H1 (cell line): ENCODE results near the gene MRTFB. TPM values are rescaled to one million over a fixed set of nuclear protein-coding genes. Genes with fewer than 3 reads are reported as not detected.

Experiments
- ASH2L ChIP-seq: fragments of 200-600, 300-600 bp; sonication (generic); IDR thresholded peaks from one replicate; pipeline ENCODE4 v1.7.1; 2017; ENCODE audit warnings: low read length
- CBX8 ChIP-seq: fragments of 300-800, 300-1000 bp; sonication (generic); IDR thresholded peaks from 2 replicates; pipeline ENCODE4 v1.7.1; 2016; ENCODE audit warnings: low read depth, low read length, borderline replicate concordance
- EP300 ChIP-seq, 2 experiments: IDR thresholded peaks; 1 replicate in 1 of 2; 2 replicates in 1 of 2; pipeline ENCODE4 v1.6.1; 2011 to 2012; ENCODE audit warnings: low read depth in 2 of 2, low read length in 2 of 2, mild to moderate bottlenecking in 2 of 2, borderline replicate concordance in 1 of 2, inconsistent platforms in 1 of 2, moderate library complexity in 1 of 2
- FOSL1 ChIP-seq: IDR thresholded peaks from 2 replicates; pipeline ENCODE4 v1.6.1; 2011; ENCODE audit warnings: mild to moderate bottlenecking, low read depth, low read length, moderate library complexity; ENCODE audit not compliant: insufficient read depth
- GABPA ChIP-seq: IDR thresholded peaks from 2 replicates; pipeline ENCODE4 v1.6.1; 2011; ENCODE audit warnings: mild to moderate bottlenecking, low read length, moderate library complexity, borderline replicate concordance; ENCODE audit not compliant: insufficient read depth
- JUN ChIP-seq: IDR thresholded peaks from 2 replicates; pipeline ENCODE4 v1.6.1; 2011; ENCODE audit warnings: low read depth, mild to moderate bottlenecking, improper control_type of control experiment, low read length
- KDM5A ChIP-seq: fragments of 200-600 bp; IDR thresholded peaks from 2 replicates; pipeline ENCODE4 v1.7.1; 2012; ENCODE audit warnings: mild to moderate bottlenecking, low read length, inconsistent platforms, mixed read lengths
- MAFK ChIP-seq: IDR thresholded peaks from 2 replicates; pipeline ENCODE4 v1.6.1; 2012; ENCODE audit warnings: low read depth, mild to moderate bottlenecking, improper control_type of control experiment, low read length
- NRF1 ChIP-seq: IDR thresholded peaks from 2 replicates; pipeline ENCODE4 v1.6.1; 2011; ENCODE audit warnings: mild to moderate bottlenecking, low read depth, low read length, improper control_type of control experiment
- PHF8 ChIP-seq: fragments of 200-600 bp; sonication (generic); conservative IDR thresholded peaks from 2 replicates; pipeline ENCODE4 v1.7.1; 2012; ENCODE audit warnings: low read depth, mild to moderate bottlenecking, inconsistent platforms, low read length, moderate library complexity
- RBBP5 ChIP-seq: IDR thresholded peaks from 2 replicates; pipeline ENCODE4 v1.7.1; 2012; ENCODE audit warnings: low read depth, mild to moderate bottlenecking, inconsistent platforms, low read length, moderate library complexity, borderline replicate concordance
- RNF2 ChIP-seq: fragments of 200-900, 300-1000 bp; sonication (generic); IDR thresholded peaks from 2 replicates; pipeline ENCODE4 v1.7.1; 2016; ENCODE audit warnings: borderline replicate concordance, low read depth, mild to moderate bottlenecking, antibody characterized with exemption, low read length; ENCODE audit not compliant: poor library complexity, severe bottlenecking; ENCODE audit errors: missing control alignments
- RXRA ChIP-seq: IDR thresholded peaks from 2 replicates; pipeline ENCODE4 v1.6.1; 2011; ENCODE audit warnings: low read depth, mild to moderate bottlenecking, low read length, moderate library complexity; ENCODE audit not compliant: insufficient read depth
- SRF ChIP-seq: IDR thresholded peaks from 2 replicates; pipeline ENCODE4 v1.6.1; 2011; ENCODE audit warnings: mild to moderate bottlenecking, low read depth, low read length, moderate library complexity
- TAF7 ChIP-seq: optimal IDR thresholded peaks from 2 replicates; pipeline ENCODE3; 2011; ENCODE audit warnings: low read depth, mild to moderate bottlenecking, inconsistent platforms, low read length, moderate library complexity, borderline replicate concordance
- ZNF274 ChIP-seq: IDR thresholded peaks from 2 replicates; pipeline ENCODE4 v1.7.0; 2012; ENCODE audit warnings: low read length, borderline replicate concordance; ENCODE audit errors: extremely low read depth
- polyA plus RNA-seq, 7 experiments: library from polyadenylated mRNA; depleted of rRNA in 3 of 7; stranded (reverse) in 5 of 7; unstranded in 2 of 7; fragments of >200 nt in 5 of 7; fragments of 200-250 nt in 2 of 7; gene quantifications; 1 replicate in 5 of 7; 2 replicates in 1 of 7; 4 replicates in 1 of 7; pipeline versions ENCODE4 v1.2.1 to v1.2.3, GENCODE V29; 2011 to 2013; ENCODE audit warnings: missing spikeins in 2 of 7, mixed read lengths in 2 of 7
- total RNA-seq: library from RNA; stranded (reverse); fragmentation: NEBNext Ultra II Directional; extraction: Animal tissue kit (Norgen Biotek cat#: 25700); gene quantifications from 2 replicates; pipeline ENCODE4 v1.2.1, GENCODE V29; 2021
- TF ChIP-seq, protein P1 (sequence below): IDR thresholded peaks from 2 replicates; pipeline ENCODE4 v1.6.1; 2012; ENCODE audit warnings: inconsistent platforms
- TF ChIP-seq, protein P2 (sequence below), 3 experiments: IDR thresholded peaks; 1 replicate in 2 of 3; 2 replicates in 1 of 3; pipeline versions ENCODE4 v1.5.1 to v1.6.1; 2011; ENCODE audit warnings: low read length in 3 of 3, mild to moderate bottlenecking in 3 of 3, inconsistent platforms in 2 of 3, low read depth in 1 of 3, moderate library complexity in 1 of 3; ENCODE audit not compliant: insufficient read depth in 1 of 3; ENCODE audit errors: control extremely low read depth in 1 of 3

MRTFB gene
- total and polyA plus RNA-seq, 2 of the 8 experiments (the other 6 are each of a cell fraction or from before 2014, with no cell fraction given), result 13.5 to 34.9 TPM

DNA sequence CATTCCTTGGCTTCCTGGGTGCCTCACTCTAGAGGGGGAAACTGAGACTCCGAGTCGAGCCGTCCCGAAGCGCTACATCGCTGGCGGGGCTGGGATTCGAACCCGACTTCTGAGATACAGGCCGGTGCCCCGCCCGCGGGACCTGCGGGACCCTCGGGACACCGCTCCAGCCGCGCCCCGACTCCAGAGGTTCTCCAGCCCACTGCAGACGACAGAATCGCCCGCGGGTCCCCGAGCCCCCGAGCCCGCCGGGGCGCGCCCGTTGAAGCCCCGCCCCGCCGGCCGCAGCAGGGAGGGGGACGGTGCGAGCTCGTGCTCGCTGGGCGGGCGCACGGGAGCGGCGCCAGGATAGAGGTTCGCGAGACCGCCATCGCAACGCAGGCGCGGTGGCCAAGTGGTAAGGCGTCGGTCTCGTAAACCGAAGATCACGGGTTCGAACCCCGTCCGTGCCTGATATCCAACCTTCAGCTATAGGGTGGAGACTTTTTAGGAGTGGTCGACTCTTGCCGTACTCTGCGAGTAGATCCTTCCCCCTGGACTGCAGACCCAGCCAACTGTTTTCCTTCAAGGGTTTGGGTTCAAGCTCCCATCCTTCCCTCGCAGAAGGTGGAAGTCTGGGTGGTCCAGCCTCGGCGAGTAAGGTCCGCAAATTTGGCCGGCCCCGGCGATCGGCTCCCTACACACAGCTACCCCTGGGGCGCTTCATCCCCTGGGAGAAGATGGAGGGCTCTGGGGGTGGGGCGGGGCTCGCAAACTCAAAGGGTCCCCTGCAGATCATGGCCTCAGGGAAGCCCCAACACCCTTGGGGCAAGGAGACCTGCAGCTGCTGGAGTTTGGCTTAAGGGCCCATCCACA lies 214.6 kb downstream of the MRTFB start (continued):
- TF ChIP-seq RBBP5 (peak; percentile 100), TAF7 (peak; percentile 67), SRF (no peak), MAFK (peak; percentile 61; the same call in 1 of the 2 replicates), GABPA (peak; percentile 45; the same call in 1 of the 2 replicates), ASH2L (peak; percentile 100), RXRA (no peak), ZNF274 (no peak), EP300 (IDR thresholded peaks at IDR 0.05; ENCODE audit: borderline replicate concordance in 1 of 2, low read depth in 2 of 2, low read length in 2 of 2) (no peak; a peak in 1 of 3 replicates), RNF2 (no peak), JUN (no peak), KDM5A (no peak), NRF1 (peak; percentile 57; the same call in 1 of the 2 replicates), FOSL1 (0 out of 2 replicates have a peak, but pooled peaks have one; percentile 31), PHF8 (peak; percentile 50; the same call in 1 of the 2 replicates), CBX8 (no peak)
- TF ChIP-seq, protein P1, sequence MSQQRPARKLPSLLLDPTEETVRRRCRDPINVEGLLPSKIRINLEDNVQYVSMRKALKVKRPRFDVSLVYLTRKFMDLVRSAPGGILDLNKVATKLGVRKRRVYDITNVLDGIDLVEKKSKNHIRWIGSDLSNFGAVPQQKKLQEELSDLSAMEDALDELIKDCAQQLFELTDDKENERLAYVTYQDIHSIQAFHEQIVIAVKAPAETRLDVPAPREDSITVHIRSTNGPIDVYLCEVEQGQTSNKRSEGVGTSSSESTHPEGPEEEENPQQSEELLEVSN, result 0 out of 2 replicates have a peak, but pooled peaks have one; percentile 12
- TF ChIP-seq, protein P2, sequence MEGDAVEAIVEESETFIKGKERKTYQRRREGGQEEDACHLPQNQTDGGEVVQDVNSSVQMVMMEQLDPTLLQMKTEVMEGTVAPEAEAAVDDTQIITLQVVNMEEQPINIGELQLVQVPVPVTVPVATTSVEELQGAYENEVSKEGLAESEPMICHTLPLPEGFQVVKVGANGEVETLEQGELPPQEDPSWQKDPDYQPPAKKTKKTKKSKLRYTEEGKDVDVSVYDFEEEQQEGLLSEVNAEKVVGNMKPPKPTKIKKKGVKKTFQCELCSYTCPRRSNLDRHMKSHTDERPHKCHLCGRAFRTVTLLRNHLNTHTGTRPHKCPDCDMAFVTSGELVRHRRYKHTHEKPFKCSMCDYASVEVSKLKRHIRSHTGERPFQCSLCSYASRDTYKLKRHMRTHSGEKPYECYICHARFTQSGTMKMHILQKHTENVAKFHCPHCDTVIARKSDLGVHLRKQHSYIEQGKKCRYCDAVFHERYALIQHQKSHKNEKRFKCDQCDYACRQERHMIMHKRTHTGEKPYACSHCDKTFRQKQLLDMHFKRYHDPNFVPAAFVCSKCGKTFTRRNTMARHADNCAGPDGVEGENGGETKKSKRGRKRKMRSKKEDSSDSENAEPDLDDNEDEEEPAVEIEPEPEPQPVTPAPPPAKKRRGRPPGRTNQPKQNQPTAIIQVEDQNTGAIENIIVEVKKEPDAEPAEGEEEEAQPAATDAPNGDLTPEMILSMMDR (IDR thresholded peaks at IDR 0.05; ENCODE audit: control extremely low read depth in 1 of 3, insufficient read depth in 1 of 3, low read depth in 1 of 3, low read length in 3 of 3), result no peak
